ENCODE data around the gene SP5.
"Not testable (repeated sequence)": the region's sequence is repeated elsewhere in the genome, so short reads cannot be mapped to it uniquely, and the experiment has no call there.

Gene SP5

GRCh38 chr2:170711774-170712652, 3.1 kb upstream of the SP5 start:
- FAIRE-seq = no peak

DNA sequence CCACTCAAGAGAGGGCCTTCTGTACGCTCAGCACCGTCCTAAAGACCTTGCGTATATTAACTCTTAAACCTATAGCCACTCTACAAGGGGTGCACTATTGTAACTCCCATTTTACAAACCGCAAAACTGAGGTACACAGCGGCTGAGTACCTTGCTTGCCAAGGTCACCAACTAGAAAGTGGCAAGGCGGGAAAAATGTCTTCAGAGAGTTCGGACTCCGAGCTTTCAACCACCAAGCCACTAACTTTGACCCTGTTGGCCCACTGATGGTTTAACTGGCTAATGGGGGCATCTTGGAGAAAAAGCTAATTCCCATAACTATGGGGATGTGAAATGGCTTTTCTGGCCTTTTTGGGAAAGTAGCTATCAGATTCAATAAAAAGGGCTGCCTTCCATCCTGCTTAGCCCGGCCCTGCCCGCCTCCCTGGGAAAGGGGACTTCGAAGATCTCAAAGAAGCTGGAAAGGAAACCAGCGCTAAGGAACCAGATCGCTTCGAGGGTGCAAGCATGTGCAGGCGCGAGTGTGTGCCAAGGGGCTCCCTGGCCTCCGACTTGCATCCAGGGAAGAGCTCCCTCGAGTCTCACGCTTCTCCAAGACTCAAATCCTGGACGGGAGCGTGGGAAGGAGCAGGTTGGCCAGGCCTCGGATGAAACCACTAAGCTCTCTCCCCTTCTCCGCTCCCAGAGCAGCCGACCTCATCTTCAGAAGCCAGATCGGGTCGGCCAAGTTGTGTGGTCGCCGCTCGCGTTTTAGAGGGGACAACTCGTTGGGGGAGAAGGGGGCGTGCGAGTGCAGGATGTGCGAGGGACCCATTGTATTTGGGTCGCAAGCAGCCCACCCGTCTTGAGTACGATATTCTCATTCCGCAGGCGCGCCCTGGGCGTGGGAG, 2.2 kb upstream of the SP5 start:
- FAIRE-seq = no peak

- no peak for FAIRE-seq
Measured at GRCh38 chr2:170713543-170714380, 1.4 kb upstream of the SP5 start.

- FAIRE-seq = no peak
Measured at GRCh38 chr2:170714381-170715061, 616 bp upstream of the SP5 start.

- FAIRE-seq = no peak
Measured at GRCh38 chr2:170715932-170716777, 1.0 kb downstream of the SP5 start.

GRCh38 chr2:170716851-170717598, 1.9 kb downstream of the SP5 start:
- no peak for FAIRE-seq

DNA sequence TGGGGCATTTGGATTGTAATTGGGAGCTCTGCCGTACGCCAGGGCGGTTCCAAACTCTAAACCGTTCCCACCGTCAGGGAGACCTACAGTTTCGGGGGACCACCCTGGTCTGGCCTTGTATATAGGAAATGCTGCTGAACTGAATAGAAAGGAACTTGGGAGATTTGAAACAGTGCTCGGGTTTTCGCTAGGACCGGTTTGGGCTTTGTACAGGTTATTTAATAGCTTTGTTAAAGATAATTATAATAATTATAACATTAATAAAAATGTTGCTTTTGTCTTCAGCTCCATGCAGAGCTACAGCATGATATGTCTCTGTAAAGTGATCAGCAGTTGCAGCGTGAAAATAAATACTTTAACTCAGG, 2.4 kb downstream of the SP5 start:
- FAIRE-seq = no peak

DNA sequence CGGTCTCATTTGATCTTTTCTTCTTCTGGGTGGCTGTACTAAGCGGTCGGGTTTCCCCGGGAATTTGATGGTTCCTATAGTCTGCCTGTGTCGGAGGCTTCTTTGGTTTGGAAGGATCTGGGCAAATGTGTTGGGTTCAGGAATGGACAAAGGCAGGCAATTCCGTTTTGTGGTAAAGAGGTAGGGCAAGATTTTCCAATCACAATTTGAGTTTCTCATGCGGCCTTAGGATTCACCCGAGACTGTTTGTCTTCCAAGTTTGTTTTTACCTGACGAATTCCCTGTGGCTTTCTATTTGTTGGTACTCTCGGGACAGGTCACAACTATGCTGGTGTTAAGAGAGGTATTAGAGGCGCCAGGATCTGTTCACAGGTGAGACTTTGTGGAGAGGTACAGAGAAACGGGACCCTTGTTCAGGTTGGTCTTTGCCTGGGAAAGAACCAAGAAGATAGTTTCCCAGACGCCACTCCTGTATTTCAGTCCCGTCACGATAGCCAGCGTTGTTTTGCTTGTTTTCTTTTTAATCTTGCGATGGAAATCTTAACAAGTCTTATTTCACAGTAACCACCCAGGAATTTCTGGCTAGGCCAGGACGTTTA, 3.0 kb downstream of the SP5 start:
- no peak for FAIRE-seq

DNA sequence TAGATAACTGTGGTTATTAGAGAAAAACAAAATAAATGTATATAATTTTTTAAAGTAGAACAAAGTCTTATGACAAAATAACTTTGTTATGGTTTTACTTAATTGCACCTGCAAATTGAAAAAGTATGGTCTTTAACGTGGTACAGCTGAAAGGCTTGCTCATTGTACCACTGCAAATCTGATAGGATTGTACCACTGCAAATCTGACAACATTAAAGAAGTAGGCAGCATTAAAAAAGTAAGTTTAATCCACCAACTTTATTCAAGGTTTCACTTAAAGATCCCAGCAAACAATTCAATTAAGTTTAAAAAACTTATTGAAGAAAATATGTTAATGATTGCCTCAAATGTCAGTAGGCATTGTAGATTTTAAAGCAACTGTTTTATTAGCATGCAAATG, 4.7 kb downstream of the SP5 start:
- peak; percentile 69 for FAIRE-seq

DNA sequence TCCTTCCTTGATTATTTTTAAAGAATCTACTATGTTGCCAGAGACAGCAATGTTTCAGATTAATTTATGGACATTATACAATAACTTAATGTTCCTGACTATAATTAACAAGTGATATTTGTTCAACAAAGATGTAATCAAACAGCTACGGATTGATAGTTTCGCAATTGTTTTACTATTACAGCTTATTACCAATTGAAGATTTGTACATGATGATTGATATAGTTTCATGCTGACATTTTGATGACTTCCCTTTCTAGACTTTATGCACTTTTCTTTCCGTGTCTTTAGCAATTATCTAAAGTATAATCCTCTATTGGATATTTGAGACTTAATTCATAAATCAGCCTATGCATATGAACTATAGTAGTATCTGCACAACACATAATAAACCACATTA, 6.5 kb downstream of the SP5 start:
- FAIRE-seq = no peak

DNA sequence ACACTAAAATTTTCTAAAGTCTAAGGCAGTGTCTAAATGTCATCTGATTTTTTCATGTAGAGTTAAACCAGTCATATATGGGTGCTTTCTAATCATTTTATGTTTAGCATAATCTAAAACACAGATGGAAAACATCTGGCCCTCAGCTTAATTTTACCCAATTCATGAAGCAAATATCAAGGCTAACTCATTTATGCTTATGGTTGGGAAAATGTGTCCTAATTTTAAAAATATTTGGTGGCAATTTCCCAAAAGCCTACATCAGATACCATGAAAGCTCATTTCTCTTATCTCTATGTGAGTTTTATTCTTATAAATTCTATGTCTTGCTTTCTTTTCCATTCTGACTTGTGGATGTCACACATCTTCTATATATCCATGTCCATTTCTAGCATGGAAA, 7.2 kb downstream of the SP5 start:
- no peak for FAIRE-seq

- no peak for FAIRE-seq
Measured at GRCh38 chr2:170723446-170723958, 8.4 kb downstream of the SP5 start.

DNA sequence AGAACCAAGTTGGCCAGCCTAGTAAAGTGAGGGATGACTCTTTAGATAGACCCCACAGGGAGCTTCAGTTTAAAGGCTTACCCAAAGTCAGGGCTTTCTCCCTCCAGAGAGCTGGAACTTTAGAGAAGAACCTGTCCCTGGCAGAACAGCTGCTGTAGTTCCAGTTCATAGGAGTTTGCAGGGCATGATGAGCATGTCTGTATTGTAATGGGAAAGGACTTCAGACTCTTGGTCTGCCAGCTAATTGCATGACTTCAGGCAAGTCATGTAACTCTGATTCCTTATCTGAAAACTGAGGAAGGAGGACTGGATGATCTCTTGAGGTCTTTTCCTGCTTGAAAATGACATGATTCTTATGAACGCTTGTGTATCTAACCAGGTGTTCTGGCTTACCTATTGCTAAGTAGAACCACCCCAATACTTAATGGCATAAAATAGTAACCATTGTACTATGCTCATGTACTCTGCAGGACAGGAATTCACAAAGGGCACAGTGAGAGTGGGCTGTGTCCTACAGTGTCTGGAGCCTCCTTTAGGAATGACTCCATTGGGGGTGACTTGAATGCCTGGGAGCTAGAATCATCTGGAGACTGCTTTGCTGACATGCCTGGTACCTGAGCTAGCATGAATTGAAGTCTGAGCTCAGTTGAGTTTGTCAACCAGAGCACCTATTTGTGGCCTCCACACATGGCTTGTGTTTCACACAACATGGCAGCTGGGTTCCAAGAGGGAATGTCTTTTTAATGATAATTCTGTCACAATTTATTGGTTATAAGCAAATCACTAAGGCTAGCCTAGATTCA, 18.9 kb downstream of the SP5 start:
- no peak for FAIRE-seq

- FAIRE-seq = not testable (repeated sequence)
Measured at GRCh38 chr2:170734601-170735000, 19.5 kb downstream of the SP5 start.

DNA sequence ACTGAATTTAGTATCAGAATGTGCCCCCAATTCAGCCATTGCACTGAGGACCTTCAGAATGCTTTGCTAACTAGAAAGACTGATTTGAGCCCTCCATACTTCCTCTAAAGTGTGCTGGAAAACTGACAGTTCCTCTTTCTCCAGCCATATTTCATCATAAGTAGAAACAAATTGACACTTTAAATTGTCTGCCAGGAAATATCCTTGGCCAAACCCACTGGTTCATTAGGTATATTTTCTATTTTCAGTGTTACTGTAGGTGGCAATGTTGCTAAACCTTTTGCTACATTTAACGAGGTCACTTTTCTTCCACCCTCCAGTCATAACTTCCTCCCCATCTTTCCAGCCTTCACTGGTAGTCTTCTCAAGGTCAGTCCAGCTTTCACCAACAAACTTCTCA, 21.5 kb downstream of the SP5 start:
- FAIRE-seq = no peak

- no peak for FAIRE-seq
Measured at GRCh38 chr2:170737406-170737805, 22.3 kb downstream of the SP5 start.

GRCh38 chr2:170737821-170738220, 22.7 kb downstream of the SP5 start:
- no peak for FAIRE-seq

- FAIRE-seq = no peak
Measured at GRCh38 chr2:170739048-170739447, 23.9 kb downstream of the SP5 start.

GRCh38 chr2:170739507-170740046, 24.4 kb downstream of the SP5 start:
- FAIRE-seq = no peak
